ENCODE data around the gene GPX8.

GPX8 gene

DNA sequence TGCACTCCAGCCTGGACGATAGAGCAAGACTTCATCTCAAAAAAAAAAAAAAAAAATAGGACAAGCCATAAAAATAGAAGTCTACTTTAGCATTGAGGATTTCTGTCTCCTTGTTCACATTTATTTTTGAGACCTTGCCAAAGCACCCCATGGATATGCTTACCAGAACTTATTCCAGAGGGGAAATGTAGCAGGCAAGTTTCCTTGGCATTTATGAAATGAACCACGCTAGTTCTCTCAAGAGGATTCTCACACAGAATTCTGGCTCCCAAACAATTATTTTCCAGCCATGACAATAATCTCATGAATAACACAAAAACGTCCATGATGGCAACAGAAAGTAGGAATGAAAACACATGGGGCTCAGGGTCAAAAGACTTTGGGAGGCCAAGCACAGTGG, 23.4 kb upstream of the GPX8 start:
- TF ChIP-seq, protein P1, sequence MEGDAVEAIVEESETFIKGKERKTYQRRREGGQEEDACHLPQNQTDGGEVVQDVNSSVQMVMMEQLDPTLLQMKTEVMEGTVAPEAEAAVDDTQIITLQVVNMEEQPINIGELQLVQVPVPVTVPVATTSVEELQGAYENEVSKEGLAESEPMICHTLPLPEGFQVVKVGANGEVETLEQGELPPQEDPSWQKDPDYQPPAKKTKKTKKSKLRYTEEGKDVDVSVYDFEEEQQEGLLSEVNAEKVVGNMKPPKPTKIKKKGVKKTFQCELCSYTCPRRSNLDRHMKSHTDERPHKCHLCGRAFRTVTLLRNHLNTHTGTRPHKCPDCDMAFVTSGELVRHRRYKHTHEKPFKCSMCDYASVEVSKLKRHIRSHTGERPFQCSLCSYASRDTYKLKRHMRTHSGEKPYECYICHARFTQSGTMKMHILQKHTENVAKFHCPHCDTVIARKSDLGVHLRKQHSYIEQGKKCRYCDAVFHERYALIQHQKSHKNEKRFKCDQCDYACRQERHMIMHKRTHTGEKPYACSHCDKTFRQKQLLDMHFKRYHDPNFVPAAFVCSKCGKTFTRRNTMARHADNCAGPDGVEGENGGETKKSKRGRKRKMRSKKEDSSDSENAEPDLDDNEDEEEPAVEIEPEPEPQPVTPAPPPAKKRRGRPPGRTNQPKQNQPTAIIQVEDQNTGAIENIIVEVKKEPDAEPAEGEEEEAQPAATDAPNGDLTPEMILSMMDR (IDR thresholded peaks at IDR 0.05; ENCODE audit: low read depth, low read length, missing control alignments) = no peak
- H3K4me3 ChIP-seq (ENCODE audit: low read depth, low read length) = no peak overlapping the region
- in situ Hi-C loops (cut with HindIII; ENCODE audit: low sequenced_read_pairs) = loop anchor here (25.0 kb wide), 1 partner anchor 199 kb away; no protein-coding TSS in a partner anchor
- DNase-seq (ENCODE audit: low read depth) = peak; percentile 13

DNA sequence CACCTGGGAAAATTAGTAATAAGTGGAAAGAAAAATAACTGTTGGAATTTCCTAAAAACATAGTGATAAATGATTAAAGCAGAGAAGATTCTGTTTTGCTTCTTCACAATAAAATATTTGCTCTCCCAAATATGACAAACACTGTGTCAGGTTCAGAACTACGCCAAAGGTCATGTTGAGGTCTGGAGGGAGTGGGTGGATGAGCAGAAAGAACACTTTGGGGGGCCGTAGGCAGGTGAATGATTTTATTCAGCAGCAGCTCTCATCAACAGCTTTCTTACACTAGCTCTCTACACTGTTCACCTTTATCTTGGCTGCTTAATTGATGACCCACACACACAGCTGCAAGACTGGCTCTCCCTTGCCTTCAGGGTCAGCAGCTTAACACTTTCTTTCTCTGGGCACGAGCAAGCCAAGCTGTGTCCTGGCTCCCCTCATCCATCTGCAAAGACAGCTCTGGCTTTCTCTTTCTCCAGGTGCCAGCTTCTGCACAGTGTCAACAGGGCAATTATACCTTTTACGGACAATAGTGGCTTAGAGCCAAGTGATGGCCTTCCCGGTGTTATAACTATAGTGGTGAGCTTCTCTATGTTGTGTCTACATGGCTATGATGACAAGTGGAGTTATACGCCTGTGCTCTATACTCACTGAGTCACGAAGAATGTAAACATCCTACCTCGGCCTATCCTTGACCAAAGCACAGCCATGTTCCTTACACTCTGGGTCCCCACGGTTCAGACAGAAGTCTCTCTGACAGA, 18.9 kb upstream of the GPX8 start:
- DNase-seq (ENCODE audit: low read depth) = no peak
- in situ Hi-C loops (cut with HindIII; ENCODE audit: low sequenced_read_pairs) = loop anchor here (25.0 kb wide), 1 partner anchor 204 kb away; no protein-coding TSS in a partner anchor
- no peak overlapping the region for H3K4me3 ChIP-seq (ENCODE audit: low read depth, low read length)
- TF ChIP-seq, protein P1 (IDR thresholded peaks at IDR 0.05; ENCODE audit: low read depth, low read length, missing control alignments) = no peak

DNA sequence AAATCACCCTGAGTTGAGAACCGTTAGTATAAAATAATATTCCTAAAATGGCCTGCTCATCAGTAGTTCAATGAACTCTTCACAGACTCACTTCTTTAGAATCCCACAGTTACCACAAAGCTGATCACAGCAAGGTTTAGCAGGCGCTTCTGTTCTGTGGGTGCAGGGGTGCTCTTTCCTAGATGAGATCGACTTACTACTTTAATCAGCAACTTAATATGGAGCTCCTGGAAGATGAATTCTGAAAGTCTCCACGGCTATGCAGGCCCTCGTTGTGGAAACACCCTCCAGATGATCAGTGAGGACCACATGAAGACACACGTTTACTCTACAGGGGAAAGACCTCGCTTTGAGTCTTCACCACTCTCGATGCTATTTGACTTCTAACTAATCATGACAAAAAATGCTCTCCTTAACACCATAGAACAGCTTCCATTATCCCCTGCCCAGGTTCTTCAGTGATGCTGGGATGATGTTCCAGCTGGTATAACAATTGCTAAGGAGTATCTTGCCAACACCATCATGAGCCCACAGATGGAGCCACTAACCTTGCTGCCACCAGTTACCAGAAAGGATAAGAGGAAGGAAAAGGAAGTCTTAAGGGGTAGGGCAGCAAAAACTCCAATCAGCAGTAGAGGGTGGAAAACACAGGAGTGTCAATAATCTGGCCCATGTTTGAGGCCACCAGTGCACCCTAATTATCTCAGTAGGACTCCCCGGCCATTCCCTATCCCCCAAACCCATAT, 17.9 kb upstream of the GPX8 start:
- no peak for DNase-seq (ENCODE audit: low read depth)
- in situ Hi-C loops (cut with HindIII; ENCODE audit: low sequenced_read_pairs) = loop anchor here (25.0 kb wide), 1 partner anchor 205 kb away; no protein-coding TSS in a partner anchor
- TF ChIP-seq, protein P1 (IDR thresholded peaks at IDR 0.05; ENCODE audit: low read depth, low read length, missing control alignments) = no peak

DNA sequence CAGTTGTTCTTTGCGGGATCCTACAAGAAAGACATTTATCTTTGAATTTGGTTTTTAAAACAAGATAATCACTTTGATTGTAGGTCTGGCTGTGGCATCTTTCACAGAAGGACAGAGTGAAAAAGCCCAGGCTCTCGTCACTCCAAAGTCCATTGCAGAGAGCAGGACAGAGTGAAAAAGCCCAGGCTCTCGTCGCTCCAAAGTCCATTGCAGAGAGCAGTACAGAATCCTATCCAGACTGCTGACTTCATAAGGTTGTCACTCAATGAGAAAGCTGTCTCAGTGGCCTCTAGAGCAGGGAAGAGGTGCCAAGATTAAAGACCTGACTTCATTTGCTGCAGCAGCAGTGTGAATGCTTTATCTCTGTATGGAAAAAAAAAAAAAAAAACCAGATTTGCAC, 16.3 kb upstream of the GPX8 start:
- TF ChIP-seq, protein P1 (IDR thresholded peaks at IDR 0.05; ENCODE audit: low read depth, low read length, missing control alignments) = no peak
- H3K4me3 ChIP-seq (ENCODE audit: low read depth, low read length) = no peak overlapping the region
- DNase-seq (ENCODE audit: low read depth) = no peak
- in situ Hi-C loops (cut with HindIII; ENCODE audit: low sequenced_read_pairs) = loop anchor here (25.0 kb wide), 1 partner anchor 206 kb away; no protein-coding TSS in a partner anchor

More for the DNA sequence above, 17.9 kb upstream of the GPX8 start:
- no peak overlapping the region for H3K4me3 ChIP-seq (ENCODE audit: low read depth, low read length)

DNA sequence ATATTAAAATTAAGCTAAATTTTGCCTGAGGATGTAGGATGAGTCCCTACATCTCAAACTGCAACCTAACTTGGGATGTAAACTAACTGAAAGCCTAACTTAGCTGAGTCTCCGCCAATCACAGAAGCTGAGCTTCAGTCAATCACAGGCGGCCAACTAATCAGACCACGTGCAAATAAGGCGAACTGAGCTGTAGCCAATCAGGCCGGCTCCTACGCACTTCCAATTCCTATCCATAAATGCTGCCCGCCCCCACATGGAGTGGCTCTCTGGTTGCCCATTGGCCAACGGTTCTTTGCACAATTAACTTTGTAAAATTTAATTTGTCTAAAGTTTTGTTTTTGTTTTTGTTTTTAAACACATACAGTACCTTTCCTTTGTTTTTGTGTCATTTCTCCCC, 13.9 kb upstream of the GPX8 start:
- no peak for DNase-seq (ENCODE audit: low read depth)
- in situ Hi-C loops (cut with HindIII; ENCODE audit: low sequenced_read_pairs) = loop anchor here (25.0 kb wide), 1 partner anchor 209 kb away; no protein-coding TSS in a partner anchor
- H3K4me3 ChIP-seq (ENCODE audit: low read depth, low read length) = no peak overlapping the region
- TF ChIP-seq, protein P1 (IDR thresholded peaks at IDR 0.05; ENCODE audit: low read depth, low read length, missing control alignments) = no peak

DNA sequence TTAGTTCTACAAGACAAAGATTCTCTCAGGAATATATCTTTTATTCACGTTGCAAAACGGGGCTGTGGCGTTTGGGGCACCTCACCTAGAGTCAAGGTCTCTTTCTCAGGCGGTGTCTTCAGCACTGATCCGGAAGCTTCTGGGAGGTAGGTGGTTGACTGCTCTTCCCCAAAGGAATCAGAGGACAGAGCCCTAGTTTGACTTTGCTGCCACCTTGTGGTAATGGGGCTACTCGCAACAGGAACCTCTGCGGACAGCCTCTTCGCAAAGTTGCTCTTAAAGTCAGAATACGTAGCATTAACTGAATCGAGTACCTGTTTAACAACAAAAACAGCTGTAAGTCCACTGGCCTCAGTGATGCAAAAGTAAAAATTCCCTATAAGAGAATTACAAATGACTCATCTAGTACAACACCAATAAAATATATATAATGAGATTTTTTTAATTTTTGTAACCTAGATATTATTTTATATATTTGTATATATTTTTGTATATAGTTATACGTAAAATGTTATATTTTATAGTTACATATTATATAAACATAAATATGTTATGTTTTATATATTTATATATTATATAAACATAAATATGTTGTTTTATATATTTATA, 13.3 kb upstream of the GPX8 start:
- DNase-seq (ENCODE audit: low read depth) = peak; percentile 73
- TF ChIP-seq, protein P1 (IDR thresholded peaks at IDR 0.05; ENCODE audit: low read depth, low read length, missing control alignments) = peak; percentile 96
- H3K4me3 ChIP-seq (ENCODE audit: low read depth, low read length) = no peak overlapping the region
- in situ Hi-C loops (cut with HindIII; ENCODE audit: low sequenced_read_pairs) = loop anchor here (25.0 kb wide), 1 partner anchor 209 kb away; no protein-coding TSS in a partner anchor

All from astrocyte of the cerebellum (primary cell).